Stimulated activated naive B cell treated with anti-CD40 and anti-IgM and Interleukin-4, amounts not matched to agents 10 μg/mL and 1 μg/mL and 100 μg/mL, for 72 hours (primary cell): ENCODE data around the gene NEU3.

ENCODE experiments used
- ATAC-seq, 2 donors: fragments of 150-1000 bp; cut with Tn5 transposase; replicated peaks; 2 replicates each; pipeline ENCODE4 v1.10.0; 2021; ENCODE audit warnings: moderate library complexity in 1 of 2
- DNase-seq: peaks from one replicate; pipeline ENCODE4 v3.0.0; 2021
- H3K27ac Mint-ChIP-seq: one replicate; pipeline ENCODE4 v1.8.0; 2022; ENCODE audit warnings: mild to moderate bottlenecking, mixed read lengths
- H3K27me3 Mint-ChIP-seq, 2 donors: one replicate each; pipeline ENCODE4 v1.8.0; 2022; ENCODE audit warnings: mixed read lengths in 2 of 2
- H3K36me3 Mint-ChIP-seq, 2 donors: one replicate each; pipeline ENCODE4 v1.8.0; 2022; ENCODE audit warnings: mixed read lengths in 2 of 2, mild to moderate bottlenecking in 1 of 2
- H3K4me1 Mint-ChIP-seq, 2 donors: one replicate each; pipeline ENCODE4 v1.8.0; 2022; ENCODE audit warnings: mixed read lengths in 2 of 2, mild to moderate bottlenecking in 1 of 2
- H3K4me3 Mint-ChIP-seq, 2 donors: one replicate each; pipeline ENCODE4 v1.8.0; 2022; ENCODE audit warnings: mild to moderate bottlenecking in 2 of 2, mixed read lengths in 2 of 2, moderate library complexity in 1 of 2
- H3K9me3 Mint-ChIP-seq, 2 donors: one replicate each; pipeline ENCODE4 v1.8.0; 2022; ENCODE audit warnings: mixed read lengths in 2 of 2, mild to moderate bottlenecking in 1 of 2

Gene NEU3, protein sequence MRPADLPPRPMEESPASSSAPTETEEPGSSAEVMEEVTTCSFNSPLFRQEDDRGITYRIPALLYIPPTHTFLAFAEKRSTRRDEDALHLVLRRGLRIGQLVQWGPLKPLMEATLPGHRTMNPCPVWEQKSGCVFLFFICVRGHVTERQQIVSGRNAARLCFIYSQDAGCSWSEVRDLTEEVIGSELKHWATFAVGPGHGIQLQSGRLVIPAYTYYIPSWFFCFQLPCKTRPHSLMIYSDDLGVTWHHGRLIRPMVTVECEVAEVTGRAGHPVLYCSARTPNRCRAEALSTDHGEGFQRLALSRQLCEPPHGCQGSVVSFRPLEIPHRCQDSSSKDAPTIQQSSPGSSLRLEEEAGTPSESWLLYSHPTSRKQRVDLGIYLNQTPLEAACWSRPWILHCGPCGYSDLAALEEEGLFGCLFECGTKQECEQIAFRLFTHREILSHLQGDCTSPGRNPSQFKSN

DNA sequence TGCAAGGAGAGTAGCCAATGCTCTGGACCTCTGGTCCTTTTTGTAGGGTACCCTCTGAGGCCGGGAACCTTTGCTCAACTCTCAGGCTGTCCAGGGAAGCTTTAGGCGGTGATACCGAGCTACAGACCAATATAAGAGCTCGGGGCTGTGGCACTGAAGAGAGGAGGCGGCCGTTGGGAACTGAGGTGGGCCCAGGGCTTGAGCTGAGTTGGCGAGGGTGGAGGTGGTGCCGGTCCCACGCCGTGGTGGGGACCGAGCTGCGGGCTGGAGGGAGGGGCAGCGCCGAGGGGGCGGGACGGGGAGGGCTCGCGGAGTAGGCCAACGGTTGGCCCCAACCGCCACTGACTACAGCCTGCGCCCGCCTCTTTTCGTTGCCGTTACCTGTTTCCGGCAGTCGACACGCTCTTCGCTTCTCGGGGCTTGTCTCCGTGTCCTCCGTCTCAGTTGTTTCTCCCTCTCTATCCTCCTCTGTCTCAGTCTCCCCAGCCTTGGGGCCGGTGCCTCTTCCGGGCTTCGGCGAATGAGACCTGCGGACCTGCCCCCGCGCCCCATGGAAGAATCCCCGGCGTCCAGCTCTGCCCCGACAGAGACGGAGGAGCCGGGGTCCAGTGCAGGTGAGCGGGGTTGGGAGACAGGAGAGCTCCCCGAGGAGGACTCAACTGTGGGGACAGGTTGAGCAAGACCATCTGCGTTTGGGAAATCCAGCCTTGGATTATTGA, at the start of gene NEU3:
Gene NEU3, plus strand, starts transcription at position 393 of the 719 bp plus-strand sequence. Its CDS starts 128 bp downstream, at position 521.
- Mint-ChIP-seq H3K4me1 (peaks cover 16 to 39% of the 10 kb centered on the region in 2 donors), H3K27ac (peak within 1 kb of the TSS; percentile 97), H3K36me3 (peaks cover 6% of the 10 kb centered on the region in 2 donors), H3K27me3 (no peaks in the 10 kb centered on the region), H3K4me3 (peak within 1 kb of the TSS; percentile 98 to 99), H3K9me3 (no peaks in the 10 kb centered on the region)
- ATAC-seq (peak; percentile 93 to 95), DNase-seq (peak; percentile 75)

DNA sequence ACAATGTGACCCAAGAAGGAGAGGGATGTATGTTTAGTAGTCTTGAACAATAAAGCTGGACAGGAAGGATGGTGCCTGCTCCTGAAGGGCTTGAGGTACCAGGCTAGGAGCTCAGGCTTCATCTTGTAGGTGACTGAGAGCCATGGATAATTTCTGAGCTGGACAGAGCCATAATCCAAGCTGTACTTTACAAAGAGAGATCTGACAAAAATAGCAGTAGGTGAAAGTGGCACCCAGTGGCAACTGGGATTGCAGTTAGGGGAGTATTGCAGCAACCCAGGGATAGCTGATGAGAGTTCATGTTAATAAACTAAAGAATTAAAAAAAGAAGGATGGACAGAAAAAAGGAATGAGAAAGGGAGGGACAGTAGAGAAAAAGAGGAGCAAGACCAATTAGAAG, 47.2 kb upstream of the NEU3 start:
- Mint-ChIP-seq H3K9me3 (no peaks in the 10 kb centered on the region), H3K36me3 (peaks cover 52 to 57% of the 10 kb centered on the region in 2 donors), H3K4me1 (peaks cover 5 to 38% of the 10 kb centered on the region in 2 donors), H3K27me3 (no peaks in the 10 kb centered on the region), H3K4me3 (no peak overlapping the region), H3K27ac (peak overlapping the region; percentile 2)
- DNase-seq = no peak
- no peak for ATAC-seq

DNA sequence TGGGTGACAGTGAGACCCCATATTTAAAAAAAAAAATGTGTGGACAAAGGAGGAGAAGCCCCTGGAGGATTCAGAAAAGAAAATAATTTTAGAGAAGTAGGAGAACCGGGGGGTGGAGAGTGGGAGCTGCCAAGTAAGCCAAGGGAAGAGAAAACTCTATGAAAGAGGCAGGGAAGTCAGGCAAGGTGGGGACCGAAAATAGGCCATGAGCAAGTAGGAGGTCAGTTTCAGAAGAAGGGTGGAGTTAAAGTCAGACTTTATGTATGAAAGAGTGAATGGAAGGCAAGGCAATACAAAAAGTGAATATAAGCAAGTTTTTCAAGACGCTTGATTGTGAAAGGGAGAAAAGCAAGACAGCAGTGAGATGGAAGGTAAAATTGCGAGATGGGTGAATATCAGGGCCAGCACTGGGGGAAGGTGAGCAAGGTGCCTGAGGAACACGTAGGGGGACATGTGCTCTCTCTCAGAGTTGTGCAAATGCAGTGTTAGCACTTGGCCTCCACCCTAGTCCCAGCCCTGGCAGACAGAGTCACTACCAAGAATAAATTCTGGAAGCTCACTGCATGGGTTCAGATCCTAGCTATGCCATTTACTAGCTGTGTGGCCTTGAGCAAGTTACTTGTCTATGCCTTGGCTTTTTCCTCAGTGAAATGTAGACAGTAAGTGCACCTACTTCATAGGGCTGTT, 46.5 kb upstream of the NEU3 start:
- Mint-ChIP-seq H3K27me3 (no peaks in the 10 kb centered on the region), H3K9me3 (no peaks in the 10 kb centered on the region), H3K4me3 (no peak overlapping the region), H3K27ac (no peak overlapping the region), H3K4me1 (peaks cover 7 to 44% of the 10 kb centered on the region in 2 donors), H3K36me3 (peaks cover 46 to 55% of the 10 kb centered on the region in 2 donors)
- ATAC-seq (no peak), DNase-seq (no peak)

DNA sequence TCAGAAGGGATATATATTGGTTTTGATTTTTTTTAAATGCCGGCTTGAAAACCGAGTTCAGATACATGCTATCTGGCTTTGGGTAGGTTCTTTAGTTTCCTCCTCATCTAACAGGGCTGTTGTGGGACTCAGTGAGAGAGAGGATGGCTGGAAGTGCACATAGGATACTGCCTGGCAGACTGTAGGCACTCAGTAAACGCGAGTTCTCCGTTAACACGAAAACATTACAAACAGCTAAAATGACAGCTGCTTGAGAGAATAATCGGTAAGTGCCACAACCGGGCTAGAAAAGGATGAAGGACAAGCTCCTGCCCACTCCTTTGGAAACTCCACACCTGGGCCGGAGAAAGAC, 40.2 kb upstream of the NEU3 start:
- Mint-ChIP-seq H3K36me3 (peaks cover 27 to 32% of the 10 kb centered on the region in 2 donors), H3K27me3 (no peaks in the 10 kb centered on the region), H3K27ac (peak overlapping the region; percentile 98), H3K4me1 (peaks cover 26 to 65% of the 10 kb centered on the region in 2 donors), H3K4me3 (peak overlapping the region; percentile 90 to 97), H3K9me3 (no peaks in the 10 kb centered on the region)
- peak; percentile 12 to 23 for ATAC-seq
- no peak for DNase-seq

DNA sequence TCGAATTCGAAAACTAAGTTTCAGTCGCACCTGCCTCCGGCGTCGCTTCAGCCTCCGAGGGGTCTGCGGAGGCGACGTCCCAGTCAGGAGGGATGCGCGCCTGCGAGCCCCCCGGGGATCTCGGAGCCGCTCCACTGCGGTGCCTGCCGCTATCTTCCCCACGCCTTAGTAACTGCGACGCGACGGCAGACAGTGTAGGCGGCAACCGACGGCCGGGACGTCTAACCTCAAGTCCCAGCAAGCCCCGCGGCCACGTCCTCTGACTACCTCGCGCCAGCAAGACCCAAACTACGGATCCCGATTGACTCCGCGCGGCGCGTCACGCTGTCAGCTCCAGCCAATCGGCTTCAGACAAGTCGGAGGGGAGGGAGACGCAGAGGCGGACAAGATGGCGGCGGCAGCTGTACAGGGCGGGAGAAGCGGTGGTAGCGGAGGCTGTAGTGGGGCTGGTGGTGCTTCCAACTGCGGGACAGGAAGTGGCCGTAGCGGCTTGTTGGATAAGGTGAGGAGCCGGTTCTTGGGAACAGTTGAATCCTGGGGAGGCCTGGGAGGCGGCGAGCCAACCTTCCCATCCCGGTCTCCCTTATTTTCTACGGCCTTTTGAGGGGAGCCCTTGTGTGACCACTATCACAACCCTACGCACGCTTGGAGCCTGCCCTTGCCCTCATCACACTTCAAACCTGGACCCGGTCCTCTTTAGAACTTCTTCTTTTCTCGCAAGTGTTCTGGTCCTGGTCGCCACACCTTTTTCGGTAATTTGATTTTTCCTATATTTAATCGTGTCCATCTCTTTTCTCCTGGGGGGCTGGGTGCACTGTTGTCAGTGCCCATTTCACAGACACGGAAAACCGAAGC, 39.6 kb upstream of the NEU3 start, which contains the start of the genes SPCS2 and XRRA1:
Gene SPCS2, plus strand, starts transcription at position 369 of the 855 bp plus-strand sequence. Its CDS starts 20 bp downstream, at position 389.
Gene XRRA1, minus strand, starts transcription at position 194 of the 855 bp plus-strand sequence. CDS start 8,213 bp downstream, outside the sequence.
- peaks cover 28% of the 10 kb centered on the region in 2 donors for H3K36me3 Mint-ChIP-seq
- peak; percentile 97 to 98 for ATAC-seq
- no peaks in the 10 kb centered on the region for H3K27me3 Mint-ChIP-seq
- peak; percentile 97 for DNase-seq
- H3K9me3 Mint-ChIP-seq = no peaks in the 10 kb centered on the region
- H3K4me3 Mint-ChIP-seq = peak within 1 kb of the TSS; percentile 90 to 97
- H3K27ac Mint-ChIP-seq = peak within 1 kb of the TSS; percentile 98
- H3K4me1 Mint-ChIP-seq = peaks cover 28 to 65% of the 10 kb centered on the region in 2 donors

DNA sequence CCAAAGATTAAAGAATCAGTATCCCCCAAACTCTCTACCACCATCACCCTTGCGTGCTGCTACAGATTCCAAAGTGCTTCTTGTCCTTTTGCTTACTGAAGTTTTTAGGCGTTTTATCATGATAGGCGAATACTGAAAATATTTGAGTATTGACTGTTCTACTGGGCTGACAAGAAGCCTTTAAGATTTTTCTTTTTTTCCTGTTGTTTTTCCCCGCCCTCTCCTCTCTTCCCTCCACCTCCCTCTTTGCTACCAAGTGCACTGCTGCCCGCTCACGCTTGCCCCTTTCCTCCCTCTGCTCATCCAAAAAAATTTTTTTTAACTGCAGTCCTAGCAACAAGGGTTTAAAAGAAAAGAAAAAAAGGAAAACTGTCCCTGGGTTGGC, 39.0 kb upstream of the NEU3 start:
- H3K27ac Mint-ChIP-seq = peak overlapping the region; percentile 98
- DNase-seq = no peak
- H3K27me3 Mint-ChIP-seq = no peaks in the 10 kb centered on the region
- ATAC-seq = no peak
- H3K9me3 Mint-ChIP-seq = no peaks in the 10 kb centered on the region
- H3K4me3 Mint-ChIP-seq = peak overlapping the region; percentile 90 to 97
- H3K36me3 Mint-ChIP-seq = peaks cover 31 to 32% of the 10 kb centered on the region in 2 donors
- H3K4me1 Mint-ChIP-seq = peaks cover 32 to 68% of the 10 kb centered on the region in 2 donors

DNA sequence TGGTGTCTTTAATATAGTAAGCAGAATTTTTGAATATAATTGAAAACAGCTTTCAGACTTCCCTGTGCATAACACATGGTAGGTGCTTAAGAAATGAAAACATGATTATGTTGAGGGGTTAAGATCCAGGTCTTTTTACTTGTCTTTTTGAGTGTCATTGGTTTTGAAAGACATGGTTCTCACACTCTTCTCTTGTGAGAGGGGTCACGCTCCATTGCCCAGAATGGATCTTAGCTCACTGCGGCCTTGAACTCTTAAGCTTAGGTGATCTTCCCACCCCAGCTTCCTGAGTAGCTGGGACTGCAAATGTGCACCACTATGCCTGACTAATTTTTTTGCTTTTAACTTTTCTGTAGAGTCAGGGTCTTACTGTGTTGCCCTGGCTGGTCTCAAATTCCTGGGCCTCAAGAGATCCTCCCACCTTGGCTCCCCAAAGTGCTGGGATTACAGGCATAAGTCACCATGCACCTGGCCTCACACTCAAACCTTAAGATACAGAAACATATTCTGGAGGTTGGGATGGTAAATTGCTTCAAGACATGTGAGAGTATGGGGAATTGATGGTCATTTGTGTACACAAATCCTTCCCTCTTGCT, 38.3 kb upstream of the NEU3 start:
- DNase-seq (no peak), ATAC-seq (no peak)
- H3K4me3 Mint-ChIP-seq = peak overlapping the region; percentile 90 to 97
- peak overlapping the region; percentile 98 for H3K27ac Mint-ChIP-seq
- peaks cover 36 to 71% of the 10 kb centered on the region in 2 donors for H3K4me1 Mint-ChIP-seq
- H3K36me3 Mint-ChIP-seq = peaks cover 30 to 34% of the 10 kb centered on the region in 2 donors
- H3K27me3 Mint-ChIP-seq = no peaks in the 10 kb centered on the region
- no peaks in the 10 kb centered on the region for H3K9me3 Mint-ChIP-seq

DNA sequence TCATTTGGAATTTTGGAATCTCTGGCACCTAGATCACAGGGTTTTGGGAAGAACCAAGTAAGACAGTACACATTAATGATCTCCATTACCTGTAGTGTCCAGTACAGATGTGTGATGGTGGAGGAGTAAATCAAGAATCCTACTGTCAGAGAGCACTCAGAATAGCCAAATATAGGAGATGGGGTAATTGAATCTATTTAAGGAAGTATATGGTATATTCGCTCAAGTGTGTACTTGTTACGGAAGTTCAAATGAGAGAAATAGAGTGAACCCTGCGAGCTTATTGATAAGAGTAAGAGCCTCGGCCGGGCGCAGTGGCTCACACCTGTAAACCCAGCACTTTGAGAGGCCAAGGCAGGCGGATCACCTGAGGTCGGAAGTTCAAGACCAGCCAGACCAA, 37.5 kb upstream of the NEU3 start:
- Mint-ChIP-seq H3K4me1 (peaks cover 40 to 73% of the 10 kb centered on the region in 2 donors), H3K36me3 (peaks cover 32 to 38% of the 10 kb centered on the region in 2 donors), H3K27me3 (no peaks in the 10 kb centered on the region), H3K27ac (peak overlapping the region; percentile 98), H3K4me3 (peak overlapping the region; percentile 90 to 97), H3K9me3 (no peaks in the 10 kb centered on the region)
- DNase-seq = no peak
- no peak for ATAC-seq

DNA sequence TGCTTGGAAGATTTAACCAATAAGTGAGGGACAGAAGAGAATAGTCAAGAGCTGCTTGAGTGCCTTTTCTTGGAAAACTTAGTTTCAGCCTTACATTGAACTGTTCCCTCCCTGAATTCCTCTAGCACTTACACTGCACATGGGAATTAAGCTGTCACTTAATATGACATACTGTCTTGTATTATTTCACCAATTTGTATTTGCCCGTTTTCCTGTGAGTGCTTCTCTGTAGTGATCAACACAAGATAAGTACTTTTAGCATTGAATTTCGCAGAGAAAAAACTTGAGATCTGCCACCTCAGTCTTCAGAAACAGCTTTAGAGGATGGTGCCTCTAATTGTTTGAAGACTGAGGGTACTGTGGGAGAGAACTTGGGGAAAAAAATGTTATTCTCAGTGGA, 36.0 kb upstream of the NEU3 start:
- H3K4me1 Mint-ChIP-seq = peaks cover 46 to 80% of the 10 kb centered on the region in 2 donors
- H3K9me3 Mint-ChIP-seq = no peaks in the 10 kb centered on the region
- no peaks in the 10 kb centered on the region for H3K27me3 Mint-ChIP-seq
- no peak overlapping the region for H3K4me3 Mint-ChIP-seq
- no peak for DNase-seq
- ATAC-seq = no peak
- H3K36me3 Mint-ChIP-seq = peaks cover 35 to 46% of the 10 kb centered on the region in 2 donors
- peak overlapping the region; percentile 15 for H3K27ac Mint-ChIP-seq

DNA sequence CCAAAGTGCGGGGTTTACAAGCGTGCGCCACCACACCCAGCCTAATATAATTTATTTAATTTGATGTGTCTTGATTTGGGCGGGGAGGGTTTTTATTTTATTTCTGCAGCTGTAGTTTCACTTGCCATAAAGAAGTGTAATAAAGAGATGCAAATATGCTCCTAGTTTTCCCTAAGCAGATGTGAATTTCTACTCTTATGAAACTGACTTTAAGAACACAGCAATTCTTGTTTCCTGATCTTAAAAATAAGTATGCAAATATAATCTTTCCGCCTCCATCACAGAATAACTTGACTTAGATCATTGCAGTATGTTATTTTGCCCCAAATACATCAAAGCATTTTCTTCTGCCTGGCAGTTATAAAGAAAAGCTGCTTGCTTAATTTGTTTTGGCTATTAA, 35.3 kb upstream of the NEU3 start:
- ATAC-seq (no peak), DNase-seq (no peak)
- Mint-ChIP-seq H3K36me3 (peaks cover 35 to 47% of the 10 kb centered on the region in 2 donors), H3K27me3 (no peaks in the 10 kb centered on the region), H3K27ac (peak overlapping the region; percentile 53), H3K9me3 (no peaks in the 10 kb centered on the region), H3K4me1 (peaks cover 47 to 83% of the 10 kb centered on the region in 2 donors), H3K4me3 (peak overlapping the region in 1 of 2 donors; percentile 39)

DNA sequence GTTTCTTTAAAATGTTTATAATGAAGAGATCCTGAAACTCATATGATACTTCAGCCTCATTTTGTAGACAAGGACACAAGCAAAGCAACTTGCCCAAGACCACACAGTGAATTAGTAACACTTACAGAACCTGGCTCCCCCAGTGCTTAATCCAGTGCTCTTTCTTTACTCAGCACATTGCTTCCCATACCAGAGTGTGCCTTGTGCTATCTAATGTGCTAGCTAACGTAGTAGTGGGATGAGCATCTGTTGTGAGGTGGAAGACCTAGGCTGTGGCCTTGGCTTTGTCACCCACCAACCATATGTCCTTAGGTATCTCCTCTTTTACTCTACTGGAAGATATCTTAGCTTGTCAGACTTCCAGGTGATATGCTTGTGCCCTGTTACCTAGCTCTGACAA, 34.5 kb upstream of the NEU3 start:
- peak overlapping the region; percentile 27 for H3K27ac Mint-ChIP-seq
- ATAC-seq (no peak), DNase-seq (no peak)
- peak overlapping the region in 1 of 2 donors; percentile 39 for H3K4me3 Mint-ChIP-seq
- peaks cover 37 to 54% of the 10 kb centered on the region in 2 donors for H3K36me3 Mint-ChIP-seq
- H3K4me1 Mint-ChIP-seq = peaks cover 50 to 90% of the 10 kb centered on the region in 2 donors
- no peaks in the 10 kb centered on the region for H3K9me3 Mint-ChIP-seq
- H3K27me3 Mint-ChIP-seq = no peaks in the 10 kb centered on the region

DNA sequence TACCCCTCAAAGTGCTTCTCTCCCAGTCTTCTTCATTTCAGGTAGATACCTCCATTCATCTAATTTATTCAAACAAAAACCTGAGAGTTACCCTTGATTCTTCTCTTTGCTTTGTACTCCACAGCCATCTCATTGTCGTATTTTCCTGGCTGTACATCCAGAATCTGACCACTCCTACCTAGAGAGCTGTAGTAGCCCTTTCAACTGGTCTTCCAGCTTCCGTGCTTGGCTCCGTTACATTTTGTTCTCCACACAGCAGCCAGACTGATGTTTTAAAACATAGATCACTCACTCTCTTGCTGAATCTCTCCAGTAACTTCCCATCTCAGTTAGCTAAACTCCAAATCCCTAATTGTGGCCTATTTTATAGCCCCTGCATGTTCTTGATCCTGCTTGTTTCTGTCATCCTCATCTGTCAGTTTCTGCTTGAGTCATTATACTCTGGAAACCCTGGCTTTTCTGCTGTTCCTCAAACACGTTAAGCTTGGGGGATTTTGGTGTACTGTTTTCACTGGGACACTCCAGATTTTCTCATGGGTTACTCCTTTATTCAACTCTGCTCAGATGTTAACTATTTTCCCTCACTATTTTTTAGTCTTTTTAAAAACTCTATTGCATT, 32.2 kb upstream of the NEU3 start:
- ATAC-seq = no peak
- peaks cover 45 to 90% of the 10 kb centered on the region in 2 donors for H3K4me1 Mint-ChIP-seq
- no peaks in the 10 kb centered on the region for H3K27me3 Mint-ChIP-seq
- no peak for DNase-seq
- peak overlapping the region; percentile 11 for H3K27ac Mint-ChIP-seq
- H3K9me3 Mint-ChIP-seq = no peaks in the 10 kb centered on the region
- peaks cover 40 to 54% of the 10 kb centered on the region in 2 donors for H3K36me3 Mint-ChIP-seq
- peak overlapping the region in 1 of 2 donors; percentile 6 for H3K4me3 Mint-ChIP-seq
